T follicular helper cell (primary cell): ENCODE data around the gene BRD4.
"Not testable (repeated sequence)": the region's sequence is repeated elsewhere in the genome, so short reads cannot be mapped to it uniquely, and the experiment has no call there.

Source experiments
- DNase-seq: peaks from one replicate; pipeline ENCODE4 v3.0.0-alpha.2; 2020; ENCODE audit warnings: low read depth
- total RNA-seq, 2 experiments: gene quantifications; one replicate each; lab custom pipeline; 2026; lab: John Stamatoyannopoulos, UW

The BRD4 gene
- 81.3 to 86.1 reads per million in 2 experiments for total RNA-seq

- peak; percentile 66 for DNase-seq
Measured at GRCh38 chr19:15332311-15332996, at the start of gene BRD4. Gene BRD4, minus strand, starts transcription at chr19:15332539. Its CDS starts 59,440 bp downstream, at chr19:15273099.

- no peak for DNase-seq
Measured at GRCh38 chr19:15381864-15382263, 49.5 kb upstream of the BRD4 start.

- DNase-seq = no peak
Measured at GRCh38 chr19:15381429-15381828, 49.1 kb upstream of the BRD4 start.

GRCh38 chr19:15379999-15380647 lies 47.8 kb upstream of the BRD4 start:
- DNase-seq = no peak

GRCh38 chr19:15379083-15379998 lies 47.0 kb upstream of the BRD4 start, which contains the start of gene AKAP8:
Gene AKAP8, minus strand, starts transcription at chr19:15379787. Its CDS starts 56 bp downstream, at chr19:15379731.
- DNase-seq = peak; percentile 97

- DNase-seq = peak; percentile 24
Measured at GRCh38 chr19:15378534-15379082, 46.3 kb upstream of the BRD4 start.

GRCh38 chr19:15374796-15375440 lies 42.6 kb upstream of the BRD4 start:
- no peak for DNase-seq

- no peak for DNase-seq
Measured at GRCh38 chr19:15374105-15374651, 41.8 kb upstream of the BRD4 start.

- DNase-seq = no peak
Measured at GRCh38 chr19:15373644-15374043, 41.3 kb upstream of the BRD4 start.

- DNase-seq = no peak
Measured at GRCh38 chr19:15372891-15373301, 40.6 kb upstream of the BRD4 start.

- no peak for DNase-seq
Measured at GRCh38 chr19:15372470-15372869, 40.1 kb upstream of the BRD4 start.

GRCh38 chr19:15371786-15372380 lies 39.5 kb upstream of the BRD4 start:
- DNase-seq = no peak

GRCh38 chr19:15371119-15371518 lies 38.8 kb upstream of the BRD4 start:
- DNase-seq = no peak

GRCh38 chr19:15369594-15369891 lies 37.2 kb upstream of the BRD4 start:
- no peak for DNase-seq

GRCh38 chr19:15368798-15369593 lies 36.7 kb upstream of the BRD4 start:
- DNase-seq = no peak

GRCh38 chr19:15368051-15368632 lies 35.8 kb upstream of the BRD4 start:
- no peak for DNase-seq

- DNase-seq = no peak
Measured at GRCh38 chr19:15367439-15367838, 35.1 kb upstream of the BRD4 start.

- no peak for DNase-seq
Measured at GRCh38 chr19:15365264-15365663, 32.9 kb upstream of the BRD4 start.

GRCh38 chr19:15363791-15364190 lies 31.5 kb upstream of the BRD4 start:
- DNase-seq = not testable (repeated sequence)

GRCh38 chr19:15363048-15363447 lies 30.7 kb upstream of the BRD4 start:
- DNase-seq = not testable (repeated sequence)
